Smooth muscle cell (in vitro differentiated cells): ENCODE data around the gene HOXD8. TPM values are rescaled to one million over a fixed set of nuclear protein-coding genes. Genes with fewer than 3 reads are reported as not detected.
A peak's percentile ranks its signal among the peaks of the same experiment; 100 is the strongest.

Experiments used
- DNase-seq: peaks from one replicate; lab custom pipeline; 2025; ENCODE audit not compliant: unreplicated experiment; lab: John Stamatoyannopoulos, UW
- H2AFZ ChIP-seq: fragments of 200-600 bp; sonication (generic); 2 replicates; pipeline ENCODE4 v1.6.0; 2016; ENCODE audit warnings: antibody characterized with exemption, low read depth, mild to moderate bottlenecking
- H3F3A ChIP-seq: fragments of 200-600 bp; sonication (generic); 2 replicates; pipeline ENCODE4 v1.6.0; 2017; ENCODE audit warnings: antibody characterized with exemption, low read depth
- H3K27ac ChIP-seq: fragments of 200-600 bp; sonication (generic); 2 replicates; pipeline ENCODE4 v1.5.1; 2016; ENCODE audit warnings: low read depth, mild to moderate bottlenecking
- H3K27me3 ChIP-seq: fragments of 200-600 bp; sonication (generic); 2 replicates; pipeline ENCODE4 v1.6.1; 2016; ENCODE audit warnings: low read depth, mild to moderate bottlenecking
- H3K36me3 ChIP-seq: fragments of 200-600 bp; sonication (generic); 2 replicates; pipeline ENCODE4 v1.5.1; 2016; ENCODE audit warnings: low read depth
- H3K4me1 ChIP-seq: fragments of 200-600 bp; sonication (generic); 2 replicates; pipeline ENCODE4 v1.5.1; 2016; ENCODE audit warnings: low read depth
- H3K4me2 ChIP-seq: fragments of 200-600 bp; sonication (generic); 2 replicates; pipeline ENCODE4 v1.6.0; 2016; ENCODE audit warnings: mild to moderate bottlenecking
- H3K4me3 ChIP-seq: fragments of 200-600 bp; sonication (generic); 2 replicates; pipeline ENCODE4 v1.5.1; 2016; ENCODE audit warnings: mild to moderate bottlenecking
- H3K79me2 ChIP-seq: fragments of 200-600 bp; sonication (generic); 2 replicates; pipeline ENCODE4 v1.6.0; 2016; ENCODE audit warnings: low read depth, mild to moderate bottlenecking
- H3K9ac ChIP-seq: fragments of 200-600 bp; sonication (generic); 2 replicates; pipeline ENCODE4 v1.6.0; 2016; ENCODE audit warnings: low read depth
- H3K9me3 ChIP-seq: fragments of 200-600 bp; sonication (generic); replicated peaks from 2 replicates; pipeline ENCODE4 v1.5.1; 2016; ENCODE audit warnings: low read depth
- H4K20me1 ChIP-seq: fragments of 200-600 bp; sonication (generic); 2 replicates; pipeline ENCODE4 v1.6.0; 2016; ENCODE audit warnings: low read depth
- CTCF ChIP-seq: fragments of 200-600 bp; sonication (generic); IDR thresholded peaks from 2 replicates; pipeline ENCODE4 v1.5.1; 2017; ENCODE audit warnings: borderline replicate concordance, mild to moderate bottlenecking, antibody characterized with exemption; ENCODE audit not compliant: insufficient read depth, poor library complexity, severe bottlenecking
- WGBS: methylation state at CpG from one replicate; pipeline ENCODE4 v1.1.7; 2016; ENCODE audit warnings: low lambda C conversion rate; 5-methylcytosine and 5-hydroxymethylcytosine counted together
- polyA plus RNA-seq: library from polyadenylated mRNA; unstranded; fragments of >200 nt; fragmentation: Nextera tagmentation; extraction: Ambion mirVana; gene quantifications from 2 replicates; pipeline ENCODE4 v1.2.1, GENCODE V29; 2016
- total RNA-seq: library from RNA; depleted of rRNA; stranded (reverse); fragments of >200 nt; gene quantifications from 2 replicates; pipeline ENCODE4 v1.2.3, GENCODE V29; 2014

Gene HOXD8
- total and polyA plus RNA-seq, 2 experiments from 2014 or later, result 0.13 TPM; not detected in 1

DNA sequence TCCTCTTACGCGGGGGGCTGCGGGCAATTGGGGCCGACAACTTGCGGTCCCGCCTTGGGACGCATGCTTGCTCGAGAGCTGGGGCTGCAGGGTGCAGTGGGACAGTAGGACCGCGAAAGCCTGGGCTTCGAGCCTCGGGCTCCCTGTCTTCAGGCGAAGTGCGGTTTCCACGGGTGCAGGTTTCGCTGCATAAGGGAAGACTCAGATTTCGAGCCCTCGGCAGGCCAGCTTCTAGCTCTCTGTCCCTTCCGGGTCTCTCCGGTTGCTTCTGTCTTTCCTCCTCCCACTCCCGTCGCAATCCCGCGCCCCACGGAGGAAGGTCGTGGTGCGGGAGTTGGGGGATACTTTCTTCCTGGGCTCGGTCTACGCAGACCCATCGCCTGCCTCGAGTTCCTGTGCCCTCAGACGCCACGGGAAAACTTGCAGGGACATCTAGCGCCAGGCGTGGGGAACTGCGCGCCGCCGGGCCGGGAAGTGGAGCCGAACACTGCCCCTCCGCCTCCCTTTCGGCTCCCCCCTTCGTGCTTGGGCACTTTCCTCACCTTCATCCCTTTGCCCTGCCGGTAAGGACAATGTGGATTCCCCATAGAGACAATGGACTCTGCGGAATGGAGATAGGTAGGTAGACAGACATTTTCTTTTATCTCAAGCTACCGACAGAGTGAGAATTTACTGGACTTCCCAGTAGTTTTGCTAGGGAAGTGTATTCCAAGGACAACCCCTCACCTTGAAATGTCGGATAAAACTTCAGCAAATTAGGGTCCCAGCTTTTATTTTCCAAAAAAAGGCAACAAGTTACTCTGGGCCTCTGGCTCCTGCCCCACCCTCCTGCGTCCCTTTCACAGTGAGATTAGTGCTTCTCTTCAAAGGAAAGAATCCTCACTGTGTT, 41.2 kb upstream of the HOXD8 start:
- peak overlapping the region; percentile 50 for H3K4me3 ChIP-seq
- H3K4me2 ChIP-seq, result peak overlapping the region; percentile 85
- no peaks in the 10 kb centered on the region for H3K36me3 ChIP-seq
- H3K27me3 ChIP-seq, result peaks cover 100% of the 10 kb centered on the region
- no peaks in the 10 kb centered on the region for H3K9me3 ChIP-seq
- no peak overlapping the region for H3K9ac ChIP-seq
- no peak overlapping the region for H3K27ac ChIP-seq
- peaks cover 21% of the 10 kb centered on the region for H3K4me1 ChIP-seq
- no peaks in the 10 kb centered on the region for H3K79me2 ChIP-seq
- H3F3A ChIP-seq, result no peaks in the 10 kb centered on the region
- TF ChIP-seq CTCF, result peak; percentile 72
- no peaks in the 10 kb centered on the region for H4K20me1 ChIP-seq
- H2AFZ ChIP-seq, result peak overlapping the region; percentile 71
- WGBS, result 3% methylated on average over 49 of the region's 49 CpGs
- peak; percentile 19 for DNase-seq

- Histone ChIP-seq H3K27ac (no peak overlapping the region), H3K36me3 (no peaks in the 10 kb centered on the region), H3K4me3 (peak overlapping the region; percentile 50), H3K9me3 (no peaks in the 10 kb centered on the region), H3K4me2 (no peak overlapping the region), H2AFZ (no peak overlapping the region), H3K79me2 (no peaks in the 10 kb centered on the region), H4K20me1 (no peaks in the 10 kb centered on the region), H3F3A (no peaks in the 10 kb centered on the region), H3K4me1 (peaks cover 21% of the 10 kb centered on the region), H3K27me3 (peaks cover 100% of the 10 kb centered on the region), H3K9ac (no peak overlapping the region)
- DNase-seq, result no peak
- 24% methylated on average over 6 of the region's 6 CpGs for WGBS
- TF ChIP-seq CTCF, result no peak
These were observed 40.3 kb upstream of the HOXD8 start for GRCh38 chr2:176088937-176089842.

DNA sequence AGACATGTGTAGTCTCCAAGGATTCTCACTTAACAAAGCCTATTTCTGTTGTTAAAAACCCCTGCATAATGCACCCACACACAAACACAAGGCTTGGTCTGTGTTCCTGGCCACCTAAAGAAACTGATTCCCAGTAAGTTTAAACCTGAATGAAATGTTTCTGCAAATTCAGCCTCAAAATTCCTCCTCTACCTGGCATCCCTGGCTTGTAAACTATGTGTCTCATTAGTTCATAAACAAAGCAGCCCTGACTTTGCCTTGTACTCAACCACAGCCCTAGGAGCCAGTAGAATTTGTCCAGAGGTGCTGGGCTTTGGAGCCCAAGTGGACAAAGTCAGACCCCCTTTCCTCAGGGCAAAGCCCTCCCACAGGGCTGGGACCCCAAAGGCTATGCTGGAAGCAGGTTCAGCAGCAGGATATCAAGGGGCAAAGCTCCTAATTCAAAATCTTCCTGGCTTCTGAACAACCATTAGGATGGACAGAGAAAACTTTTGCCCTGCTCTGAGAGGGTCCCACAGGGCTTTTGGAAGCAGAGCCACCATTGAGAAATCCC, 39.6 kb upstream of the HOXD8 start:
- TF ChIP-seq CTCF, result no peak
- Histone ChIP-seq H3K27me3 (peaks cover 100% of the 10 kb centered on the region), H3F3A (no peaks in the 10 kb centered on the region), H3K4me3 (no peak overlapping the region), H3K4me2 (no peak overlapping the region), H3K4me1 (peaks cover 17% of the 10 kb centered on the region), H3K27ac (no peak overlapping the region), H3K36me3 (no peaks in the 10 kb centered on the region), H2AFZ (no peak overlapping the region), H3K79me2 (no peaks in the 10 kb centered on the region), H3K9me3 (no peaks in the 10 kb centered on the region), H3K9ac (no peak overlapping the region), H4K20me1 (no peaks in the 10 kb centered on the region)
- DNase-seq, result no peak
